ENCODE data around the gene PIAS1.
"Not testable (repeated sequence)": the region's sequence is repeated elsewhere in the genome, so short reads cannot be mapped to it uniquely, and the experiment has no call there.

Gene PIAS1

DNA sequence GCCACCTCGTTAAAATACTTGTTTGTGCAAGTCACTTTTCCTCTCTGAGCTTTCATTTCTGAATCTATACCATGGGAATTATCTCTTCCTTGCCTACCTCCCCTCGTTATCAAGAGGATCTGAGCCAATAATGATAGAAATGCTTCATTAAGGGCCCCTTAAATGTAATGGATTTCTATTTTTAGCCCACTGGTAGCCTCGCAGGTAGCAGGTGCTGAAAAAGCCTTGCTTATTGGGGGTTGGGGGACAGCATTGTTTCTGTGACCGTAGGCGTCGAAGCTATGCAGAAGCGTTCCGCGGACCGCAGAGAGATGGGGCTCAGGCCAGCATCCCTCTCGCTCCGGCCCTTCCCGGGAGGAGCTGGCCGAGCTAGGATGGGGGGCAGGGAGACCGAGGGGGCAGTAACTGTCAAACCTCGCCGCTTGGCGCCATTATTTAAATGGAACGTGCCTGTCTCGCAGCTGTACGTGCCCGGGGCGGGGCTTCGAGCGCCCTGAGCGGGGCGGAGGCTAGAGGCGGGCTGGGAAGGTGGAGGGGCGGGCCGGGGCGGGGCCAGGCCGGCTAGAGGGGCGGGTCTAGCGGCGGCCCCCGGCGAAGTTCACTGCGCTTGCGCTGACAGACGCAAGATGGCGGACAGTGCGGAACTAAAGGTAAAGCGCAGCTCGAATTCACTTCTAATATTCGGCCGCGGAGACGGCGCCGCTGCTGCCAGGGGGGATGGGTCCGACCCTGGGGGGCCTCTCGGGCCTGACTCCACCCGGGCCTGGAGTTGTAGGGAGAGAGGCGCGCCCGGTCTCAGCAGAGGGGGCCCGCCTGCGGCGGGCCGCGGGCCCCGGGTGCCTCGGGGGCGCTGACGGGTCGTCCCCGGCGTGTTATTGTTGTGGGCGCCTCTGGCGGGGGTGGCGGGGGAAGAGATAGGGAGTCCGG lies at the start of gene PIAS1:
PIAS1 (plus strand) TSS at position 615 of the 927 bp plus-strand sequence; CDS start at position 627, 12 bp downstream.
- in situ Hi-C loops (cut with MboI; ENCODE audit: low sequenced_read_pairs): loop anchor here (25.0 kb wide), 1 partner anchor 192 kb away; no protein-coding TSS in a partner anchor

DNA sequence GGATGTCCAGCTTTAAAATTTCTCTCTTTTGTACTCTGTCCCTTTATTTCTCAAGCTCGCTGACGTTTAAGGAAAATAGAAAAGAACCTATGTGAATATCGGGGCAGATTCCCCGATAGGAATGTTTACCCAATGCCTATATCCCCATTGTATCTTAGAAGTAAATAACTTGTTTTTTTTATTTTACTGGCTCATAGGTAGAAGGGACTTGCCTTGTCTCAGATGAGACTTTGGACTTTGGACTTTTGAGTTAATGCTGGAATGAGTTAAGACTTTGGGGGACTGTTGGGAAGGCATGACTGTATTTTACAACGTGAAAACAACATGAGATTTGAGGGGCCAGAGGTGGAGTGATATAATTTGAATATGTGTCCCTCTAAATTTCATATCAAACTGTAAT lies 46.5 kb upstream of the PIAS1 start:
- in situ Hi-C loops (cut with MboI; ENCODE audit: low sequenced_read_pairs): not testable (repeated sequence)

DNA sequence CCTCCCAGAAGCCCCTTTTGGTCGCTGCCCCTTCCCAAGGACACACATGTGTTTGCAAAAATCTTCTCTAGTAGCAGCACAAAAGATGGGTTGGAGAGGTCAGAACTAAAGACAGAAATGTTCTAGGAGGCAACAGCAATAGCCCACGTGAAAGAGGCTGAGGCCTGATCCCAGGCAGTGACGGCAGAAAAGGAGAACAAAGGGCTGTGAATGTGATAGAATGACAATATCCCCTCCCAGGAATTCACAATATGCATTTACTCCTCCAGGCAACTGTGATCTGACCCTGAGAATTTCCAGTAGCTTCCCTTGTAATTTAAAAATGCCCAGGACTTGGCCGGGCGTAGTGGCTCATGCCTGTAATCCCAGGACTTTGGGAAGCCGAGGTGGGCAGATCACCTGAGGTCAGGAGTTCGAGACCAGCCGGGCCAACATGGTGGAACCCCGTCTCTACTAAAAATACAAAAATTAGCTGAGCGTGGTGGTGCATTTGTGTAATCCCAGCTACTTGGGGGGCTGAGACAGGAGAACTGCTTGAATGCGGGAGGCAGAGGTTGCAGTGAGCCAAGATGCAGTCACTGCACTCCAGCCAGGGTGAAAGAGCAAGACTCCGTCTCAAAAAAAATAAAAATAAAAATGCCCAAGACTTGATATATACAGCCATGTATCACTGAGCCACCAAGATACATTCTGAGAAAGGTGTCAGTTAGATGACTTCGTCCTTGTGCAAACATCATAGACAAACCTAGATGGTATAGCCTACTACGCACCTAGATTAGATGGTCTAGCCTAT lies 43.6 kb upstream of the PIAS1 start:
- in situ Hi-C loops (cut with MboI; ENCODE audit: low sequenced_read_pairs): no loop called here

DNA sequence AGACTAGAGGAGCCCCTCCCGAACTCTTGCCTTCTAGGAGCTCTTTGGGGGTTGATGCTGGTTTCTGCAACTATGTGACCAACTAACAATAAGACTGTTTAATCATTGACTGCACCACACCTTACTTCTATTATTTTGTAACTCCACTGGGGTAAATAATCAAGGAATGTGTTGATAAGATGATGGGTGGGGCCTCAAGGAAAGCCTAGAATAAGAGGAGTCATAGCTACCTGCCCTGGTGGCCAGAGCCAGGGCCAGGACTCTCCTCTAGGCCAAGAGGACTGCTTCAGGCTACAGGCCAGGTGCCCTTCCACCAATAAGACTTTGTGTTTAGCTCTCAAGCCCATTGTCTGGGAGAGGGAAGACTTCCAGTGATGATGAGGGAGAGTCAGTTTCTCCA lies 41.2 kb upstream of the PIAS1 start:
- in situ Hi-C loops (cut with MboI; ENCODE audit: low sequenced_read_pairs): no loop called here

DNA sequence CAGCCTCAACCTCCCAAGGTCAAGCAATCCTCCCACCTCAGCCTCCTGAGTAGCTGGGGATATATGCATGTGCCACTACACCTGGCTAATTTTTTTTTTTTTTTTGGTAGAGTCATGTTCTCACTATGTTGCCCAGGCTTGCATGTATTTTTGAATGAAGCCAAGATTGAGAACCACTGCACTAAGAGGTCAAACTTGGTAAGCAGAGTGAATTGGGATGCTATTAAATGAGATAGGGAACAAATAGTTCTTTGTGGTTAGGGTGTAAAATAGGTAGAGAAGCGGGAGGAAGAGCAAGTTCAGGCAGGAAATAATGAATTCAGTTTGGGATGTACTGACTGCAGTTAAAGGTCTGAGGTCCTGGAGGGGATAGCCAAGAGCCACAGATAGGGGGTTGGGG lies 39.9 kb upstream of the PIAS1 start:
- in situ Hi-C loops (cut with MboI; ENCODE audit: low sequenced_read_pairs): no loop called here

DNA sequence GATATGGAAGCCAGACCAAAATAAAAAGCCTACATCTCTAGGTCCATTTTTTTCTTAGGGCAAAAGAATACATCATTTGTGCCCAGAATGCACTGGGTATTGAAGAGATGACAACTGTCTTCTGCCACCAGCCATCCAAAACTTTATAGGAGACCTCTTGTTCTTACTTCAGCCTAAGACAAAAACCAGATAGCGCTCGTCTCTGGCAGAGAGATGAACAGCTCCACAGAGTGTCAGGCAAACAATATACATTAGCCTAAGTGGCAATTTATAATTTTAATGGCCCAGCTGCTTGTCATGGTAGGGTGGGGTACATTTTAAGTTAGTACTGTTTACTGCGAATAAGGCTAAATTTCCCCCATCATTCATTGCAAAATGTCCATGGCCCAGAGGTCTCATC lies 38.9 kb upstream of the PIAS1 start:
- in situ Hi-C loops (cut with MboI; ENCODE audit: low sequenced_read_pairs): no loop called here

DNA sequence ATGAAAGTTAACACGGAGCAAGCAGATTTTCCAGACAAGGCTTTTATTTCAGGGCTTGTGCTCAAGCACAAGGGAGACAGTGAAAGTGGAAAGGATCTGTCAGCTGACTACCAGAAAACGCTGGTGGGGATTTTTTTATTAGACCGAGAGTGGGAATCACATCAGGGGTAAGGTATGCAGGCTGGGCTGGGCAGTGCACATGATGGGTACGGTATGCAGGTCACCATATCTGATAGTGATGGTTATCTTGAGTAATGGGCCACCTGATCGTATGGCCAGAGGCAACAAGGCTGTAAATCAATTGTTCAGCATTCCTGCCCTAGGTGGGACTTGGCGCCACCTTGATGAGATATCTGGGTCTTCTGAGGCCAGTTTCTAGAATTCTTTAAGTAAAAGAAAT lies 36.9 kb upstream of the PIAS1 start:
- in situ Hi-C loops (cut with MboI; ENCODE audit: low sequenced_read_pairs): no loop called here

DNA sequence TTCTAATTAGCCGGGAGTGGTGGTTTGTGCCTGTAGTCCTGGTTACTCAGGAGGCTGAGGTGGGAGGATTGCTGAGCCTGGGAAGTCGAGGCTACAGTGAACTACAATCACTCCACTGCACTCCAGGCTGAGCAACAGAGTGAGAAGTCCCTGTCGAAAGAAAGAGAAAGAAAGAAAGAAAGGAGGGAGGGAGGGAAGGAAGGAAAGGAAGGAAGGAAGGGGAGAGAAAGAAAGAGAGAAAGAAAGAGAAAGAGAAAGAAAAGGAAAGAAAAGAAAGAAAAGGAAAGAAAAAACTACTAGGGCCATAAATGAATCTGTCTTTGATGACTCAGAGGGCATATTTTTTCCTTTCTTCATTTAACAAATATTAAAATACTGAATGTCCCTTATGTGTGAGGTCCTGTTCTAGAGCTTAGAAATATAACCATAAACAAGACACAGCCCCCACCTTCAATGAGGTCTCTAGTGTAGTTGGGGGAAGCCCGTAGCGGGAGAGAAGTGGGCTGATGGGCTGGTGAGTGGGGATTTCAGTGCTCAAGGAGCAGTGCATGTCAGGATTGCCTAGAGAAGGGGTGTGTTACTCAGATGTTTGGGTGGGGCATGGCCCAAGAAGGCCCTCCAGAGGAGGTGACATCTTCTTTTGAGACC lies 35.2 kb upstream of the PIAS1 start:
- in situ Hi-C loops (cut with MboI; ENCODE audit: low sequenced_read_pairs): no loop called here

DNA sequence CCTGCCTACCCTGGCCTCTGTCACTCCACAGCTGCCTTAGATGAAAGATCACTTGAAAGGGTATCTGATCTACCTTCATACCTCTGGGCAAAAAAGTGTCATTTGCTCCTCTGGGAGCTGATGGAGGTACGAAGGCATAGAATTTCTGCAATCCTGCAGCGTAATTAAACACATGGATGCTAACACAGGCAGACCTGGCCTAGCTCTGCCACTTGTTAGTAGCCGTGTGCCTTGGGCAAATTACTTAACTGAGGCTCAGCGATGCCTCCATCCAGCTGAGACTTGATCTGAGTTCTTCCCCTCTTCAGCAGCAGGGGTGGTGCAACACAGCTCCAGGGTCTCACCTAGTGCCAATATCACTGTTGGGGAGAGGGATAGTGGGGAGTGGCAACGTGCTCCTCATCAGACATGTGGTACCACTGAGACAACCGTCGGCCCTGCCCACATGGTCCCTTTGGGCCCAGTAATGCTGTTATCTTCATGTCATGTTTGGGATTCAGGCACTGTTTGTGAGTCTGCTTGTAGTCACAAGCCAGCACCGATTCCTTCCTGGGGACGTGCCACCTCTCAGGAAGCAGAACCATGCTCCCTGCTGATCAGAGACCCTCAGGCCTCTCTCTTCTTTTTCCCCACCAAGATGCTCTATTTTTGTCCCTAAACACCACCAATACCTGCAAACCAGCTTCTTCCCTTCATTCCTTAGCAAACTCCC lies 34.1 kb upstream of the PIAS1 start:
- in situ Hi-C loops (cut with MboI; ENCODE audit: low sequenced_read_pairs): no loop called here

DNA sequence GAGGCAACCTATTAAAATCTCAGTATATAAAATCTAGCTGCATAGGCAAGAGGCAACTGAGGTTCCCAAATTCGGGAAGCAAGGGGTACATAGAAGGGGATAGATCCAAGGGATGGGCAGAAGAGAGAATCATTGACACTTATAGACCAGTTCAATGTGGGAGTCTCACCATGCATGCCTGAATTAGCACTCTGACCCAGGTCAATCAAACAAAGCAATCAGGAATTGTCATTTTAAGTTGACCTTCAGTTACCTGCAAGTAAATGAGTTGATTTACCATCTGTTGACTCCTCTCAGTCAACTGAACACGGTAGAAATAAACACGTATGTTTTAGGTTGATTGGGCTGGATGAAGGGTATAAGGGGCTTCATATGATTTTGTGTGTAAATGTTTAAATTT lies 33.4 kb upstream of the PIAS1 start:
- in situ Hi-C loops (cut with MboI; ENCODE audit: low sequenced_read_pairs): no loop called here

DNA sequence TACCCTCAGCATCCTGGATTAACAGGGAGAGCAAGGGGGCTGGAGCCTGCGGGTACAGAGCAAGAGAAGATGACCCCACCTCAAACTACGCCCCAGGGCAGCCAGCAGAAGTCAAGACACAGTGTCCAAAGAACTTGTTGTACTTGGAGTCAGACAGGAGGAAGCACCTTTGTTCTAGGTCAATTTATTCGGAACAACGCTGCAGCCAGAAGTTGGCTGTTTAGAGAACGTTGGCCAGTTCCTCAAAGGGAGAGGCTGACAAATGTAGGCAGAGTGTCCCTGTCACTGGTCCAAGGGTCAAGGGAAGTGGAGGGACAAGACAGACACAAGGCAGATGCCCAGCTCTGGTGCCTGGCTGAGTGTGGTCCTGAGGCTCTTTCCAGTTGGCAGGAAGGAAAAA lies 32.1 kb upstream of the PIAS1 start:
- in situ Hi-C loops (cut with MboI; ENCODE audit: low sequenced_read_pairs): no loop called here

DNA sequence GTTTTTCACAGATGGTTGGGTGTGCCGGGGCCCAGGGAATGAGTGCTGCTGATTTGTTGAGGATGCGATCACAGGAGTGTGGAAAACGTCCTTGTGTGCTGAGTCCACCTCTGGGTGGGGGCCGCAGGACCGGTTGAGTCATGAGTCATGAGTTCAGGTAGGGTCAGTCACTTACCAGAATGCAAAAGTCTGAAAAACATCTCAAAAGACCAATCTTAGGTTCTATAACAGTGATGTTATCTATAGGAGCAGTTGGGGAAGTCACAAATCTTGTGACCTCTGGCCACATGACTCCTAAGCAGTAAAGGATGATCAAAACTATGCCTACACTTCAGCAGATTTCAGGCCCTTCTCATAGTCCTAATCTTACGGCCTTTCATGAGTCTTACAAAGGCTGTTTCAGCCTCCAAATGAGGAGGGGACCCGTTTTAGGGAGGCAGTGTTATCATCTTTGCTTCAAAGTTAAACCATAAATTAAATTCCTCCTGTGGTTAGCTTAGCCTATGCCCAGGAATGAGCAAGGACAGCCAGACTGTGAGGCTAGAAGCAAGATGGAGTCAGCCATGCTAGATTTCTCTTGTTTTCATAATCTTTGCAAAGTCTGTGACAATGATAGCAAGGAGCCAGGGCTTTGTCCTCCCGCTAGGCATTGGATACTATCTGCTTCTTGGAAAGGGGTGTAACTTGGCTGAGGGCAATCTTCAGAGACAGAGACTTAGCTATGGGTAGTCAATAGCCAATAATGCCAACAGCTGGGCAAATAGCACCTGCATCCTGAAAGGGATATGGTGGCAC lies 30.6 kb upstream of the PIAS1 start:
- in situ Hi-C loops (cut with MboI; ENCODE audit: low sequenced_read_pairs): no loop called here

DNA sequence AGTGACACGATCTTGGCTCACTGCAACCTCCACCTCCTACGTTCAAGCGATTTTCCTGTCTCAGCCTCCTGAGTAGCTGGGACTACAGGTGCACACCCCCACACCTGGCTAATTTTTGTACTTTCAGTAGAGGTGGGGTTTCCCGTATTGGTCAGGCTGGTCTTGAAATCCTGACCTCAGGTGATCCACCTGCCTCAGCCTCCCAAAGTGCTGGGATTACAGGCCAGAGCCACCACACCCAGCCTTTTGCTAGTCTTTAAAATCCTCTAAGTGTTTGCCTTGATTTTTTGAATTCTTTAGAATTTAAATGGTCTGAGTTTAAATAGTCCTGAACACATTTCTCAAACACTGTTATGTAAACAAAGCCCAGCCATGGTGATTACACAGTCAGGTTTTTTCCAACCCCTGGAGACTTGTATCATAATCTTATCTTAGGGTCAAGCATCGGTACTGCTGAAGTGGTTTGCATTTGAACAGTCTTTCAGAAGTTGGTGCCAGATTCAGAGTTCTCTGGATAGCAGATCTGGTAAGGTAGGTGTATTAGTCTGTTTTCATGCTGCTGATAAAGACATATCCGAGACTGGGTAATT lies 28.2 kb upstream of the PIAS1 start:
- in situ Hi-C loops (cut with MboI; ENCODE audit: low sequenced_read_pairs): no loop called here

DNA sequence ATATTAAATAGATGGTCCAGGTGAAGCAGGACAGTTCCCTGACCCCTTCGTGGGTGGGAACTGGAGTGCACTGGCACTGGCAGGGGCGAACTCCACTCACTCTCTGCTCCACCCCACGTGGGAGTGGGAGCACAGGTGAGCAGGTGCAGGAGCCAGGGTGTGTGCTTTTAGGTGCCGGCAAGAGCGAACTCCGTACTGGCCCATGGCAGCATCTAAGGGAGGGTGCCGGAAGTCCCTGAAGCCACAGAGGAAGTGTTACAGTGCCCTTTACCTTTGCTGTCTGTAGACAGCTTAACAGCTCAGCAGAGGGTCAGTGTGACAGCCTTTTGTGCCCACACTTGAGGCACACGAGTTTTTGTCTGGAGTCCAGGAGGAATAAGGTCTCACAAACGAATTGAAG lies 26.7 kb upstream of the PIAS1 start:
- in situ Hi-C loops (cut with MboI; ENCODE audit: low sequenced_read_pairs): no loop called here

DNA sequence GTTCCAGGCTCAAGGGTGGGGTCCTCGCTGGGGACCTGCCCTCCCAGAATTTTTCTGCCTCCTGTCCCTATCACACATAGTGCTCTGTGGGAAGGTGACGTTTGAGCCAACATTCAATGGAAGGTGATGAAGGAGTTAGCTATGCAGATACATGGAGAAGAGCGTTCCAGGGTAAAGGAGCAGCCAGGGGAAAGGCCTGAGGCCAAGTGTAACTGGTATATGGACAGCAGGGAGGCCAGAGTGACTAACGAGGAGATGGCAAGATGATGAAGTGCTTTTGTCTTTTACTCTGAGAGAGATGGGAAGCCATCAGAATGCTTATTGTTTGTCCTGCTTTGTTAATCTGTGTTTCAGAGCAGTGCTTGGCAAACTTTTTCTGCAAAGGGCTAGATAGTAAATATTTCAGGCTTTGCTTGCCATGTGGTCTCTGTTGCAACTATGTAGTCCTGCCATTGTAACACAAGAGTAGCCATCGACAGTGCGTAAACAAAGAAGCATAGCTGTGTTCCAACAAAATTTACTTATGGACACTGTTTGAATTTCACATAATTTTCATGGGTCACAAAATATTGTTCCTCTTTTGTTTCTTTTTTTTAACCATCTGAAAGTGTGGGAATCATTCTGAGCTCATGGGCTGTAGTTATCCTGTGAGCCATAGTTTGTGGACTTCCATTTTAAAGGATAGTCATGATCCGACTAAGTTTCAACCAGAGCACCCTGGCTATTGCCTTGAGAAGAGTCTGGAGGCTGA lies 25.8 kb upstream of the PIAS1 start:
- in situ Hi-C loops (cut with MboI; ENCODE audit: low sequenced_read_pairs): no loop called here

DNA sequence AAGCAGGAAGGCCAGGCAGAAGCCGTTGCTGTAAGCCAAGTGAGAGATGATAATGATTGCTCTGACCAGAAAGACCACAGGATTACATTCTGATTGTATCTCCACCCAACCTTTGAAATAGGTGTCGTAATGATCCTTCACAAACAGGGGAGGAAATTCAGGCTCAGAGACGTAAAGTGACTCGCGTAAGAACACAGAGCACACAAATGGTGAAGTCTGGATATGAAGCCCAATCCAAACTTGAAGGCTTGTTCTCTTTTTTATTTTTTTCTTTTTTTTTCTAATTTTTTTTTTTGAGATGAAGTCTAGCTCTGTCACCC lies 25.3 kb upstream of the PIAS1 start:
- in situ Hi-C loops (cut with MboI; ENCODE audit: low sequenced_read_pairs): no loop called here

DNA sequence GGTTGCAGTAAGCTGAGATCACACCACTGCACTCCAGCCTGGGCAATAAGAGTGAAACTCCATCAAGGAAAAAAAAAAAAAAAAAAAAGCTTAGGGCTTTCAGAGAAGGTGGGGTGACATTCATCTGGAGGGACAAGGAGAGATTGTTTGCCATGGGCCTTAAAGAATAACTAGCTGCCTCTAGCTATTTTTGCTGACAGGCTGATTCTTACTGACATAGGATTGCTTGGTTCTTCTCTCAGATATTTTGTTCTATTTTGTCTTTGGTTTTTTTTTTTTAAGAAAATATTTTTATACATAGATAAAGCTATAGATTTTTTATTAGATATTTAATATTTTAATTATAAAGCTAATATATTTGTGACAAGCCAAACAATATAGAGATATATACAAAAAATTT lies 24.2 kb upstream of the PIAS1 start:
- in situ Hi-C loops (cut with MboI; ENCODE audit: low sequenced_read_pairs): no loop called here

DNA sequence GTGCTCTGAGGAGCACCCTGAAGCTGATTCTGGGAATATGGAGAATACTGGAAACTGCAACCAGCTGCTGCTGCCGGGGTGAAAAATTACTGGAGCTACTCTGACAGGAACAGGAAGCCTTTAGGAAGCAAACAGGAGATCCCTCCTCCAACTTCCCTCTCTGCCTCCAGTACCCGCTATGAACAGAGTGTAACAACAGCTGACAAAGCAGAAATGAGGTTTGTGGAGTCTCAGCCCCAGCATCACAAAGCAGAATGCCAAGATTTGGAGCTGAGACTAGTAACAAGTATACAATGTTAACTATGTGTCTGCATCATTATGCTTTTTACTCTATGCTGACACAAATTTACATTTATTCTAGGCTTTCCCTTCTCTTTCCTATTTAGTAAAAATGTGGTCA lies 22.7 kb upstream of the PIAS1 start:
- in situ Hi-C loops (cut with MboI; ENCODE audit: low sequenced_read_pairs): no loop called here

DNA sequence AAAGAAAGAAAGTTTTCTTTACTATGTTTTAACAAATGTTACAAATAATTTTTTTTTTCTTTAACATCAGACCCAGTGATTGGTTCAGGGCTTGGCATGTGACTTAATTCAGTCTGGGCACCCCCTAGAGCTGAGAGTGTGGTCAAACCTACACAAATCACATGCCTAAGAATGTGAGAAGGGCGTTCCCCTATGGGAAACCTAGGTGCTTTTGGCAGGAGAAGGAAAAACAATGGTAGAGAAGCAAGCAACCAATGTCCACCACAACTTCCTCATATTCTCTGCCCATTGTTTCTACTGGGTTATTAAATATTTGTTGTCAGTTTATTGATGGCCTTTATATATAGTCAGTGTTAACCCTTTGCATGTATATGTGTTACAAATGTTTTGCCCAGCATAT lies 21.4 kb upstream of the PIAS1 start:
- in situ Hi-C loops (cut with MboI; ENCODE audit: low sequenced_read_pairs): no loop called here
